Gastroesophageal sphincter (tissue), 4 donors: ENCODE data around the gene AGR2. TPM values are rescaled to one million over a fixed set of nuclear protein-coding genes. Genes with fewer than 3 reads are reported as not detected.
A peak's percentile ranks its signal among the peaks of the same experiment; 100 is the strongest.

Experiments used
- ATAC-seq: fragments of 150-250 bp; one replicate; pipeline ENCODE4 v1.9.1; 2016; ENCODE audit warnings: mild to moderate bottlenecking, moderate library complexity
- H3K27ac ChIP-seq, 4 donors: fragments of 200-600 bp; sonication (generic) in 3 of 4; 1 replicate in 3 of 4; 2 replicates in 1 of 4; pipeline ENCODE4 v1.5.1; 2016 to 2019
- H3K27me3 ChIP-seq: fragments of 200-600 bp; sonication (generic); one replicate; pipeline ENCODE4 v1.5.1; 2019
- H3K36me3 ChIP-seq, 2 donors: fragments of 200-600 bp; sonication (generic); one replicate each; pipeline ENCODE4 v1.5.1; 2019; ENCODE audit warnings: control low read depth in 1 of 2
- H3K4me1 ChIP-seq, 3 donors: fragments of 200-600 bp; sonication (generic); 1 replicate in 2 of 3; 2 replicates in 1 of 3; pipeline ENCODE4 v1.5.1; 2016 to 2019; ENCODE audit warnings: control low read depth in 2 of 3
- H3K4me3 ChIP-seq, 2 donors: fragments of 200-600 bp; sonication (generic); one replicate each; pipeline ENCODE4 v1.5.1; 2019; ENCODE audit warnings: mild to moderate bottlenecking in 1 of 2, moderate library complexity in 1 of 2
- H3K9me3 ChIP-seq, 3 donors: fragments of 200-600 bp; sonication (generic); one replicate each; pipeline ENCODE4 v1.5.1; 2017 to 2019; ENCODE audit warnings: control low read depth in 2 of 3
- CTCF ChIP-seq, 4 experiments: fragments of 200-600 bp in 2 of 4; fragments of 450-650 bp in 2 of 4; sonication (generic) in 1 of 4; IDR thresholded peaks; one replicate each; pipeline ENCODE4 v1.5.1; 2017 to 2019; ENCODE audit warnings: antibody characterized with exemption in 4 of 4, mild to moderate bottlenecking in 2 of 4, moderate library complexity in 2 of 4
- EP300 ChIP-seq: sonication (generic); formaldehyde crosslinking; IDR thresholded peaks from one replicate; pipeline ENCODE4 v1.6.1; 2017; ENCODE audit warnings: antibody characterized with exemption, mild to moderate bottlenecking
- POLR2A ChIP-seq, 2 donors: fragments of 450-650 bp; IDR thresholded peaks; one replicate each; pipeline ENCODE4 v1.6.1; 2017; ENCODE audit warnings: antibody characterized with exemption in 2 of 2, mild to moderate bottlenecking in 2 of 2, moderate library complexity in 1 of 2
- POLR2AphosphoS5 ChIP-seq: sonication (generic); formaldehyde crosslinking; IDR thresholded peaks from one replicate; pipeline ENCODE4 v1.6.1; 2017; ENCODE audit warnings: antibody characterized with exemption
- WGBS, 2 donors: methylation state at CpG; one replicate each; pipeline ENCODE4 v1.1.5; 2018; ENCODE audit warnings: low coverage in 1 of 2; 5-methylcytosine and 5-hydroxymethylcytosine counted together
- total RNA-seq, 4 donors: library from RNA; depleted of rRNA; stranded (reverse); fragments of >200 nt; gene quantifications; one replicate each; pipeline ENCODE4 v1.1.0, GENCODE V29; 2016

AGR2 gene
- total RNA-seq, 4 donors from 2014 or later = 12.8 TPM; not detected in 3

GRCh38 chr7:16764942-16765341 is 39.9 kb downstream of the AGR2 start:
- no peaks in the 10 kb centered on the region for H3K27me3 ChIP-seq
- no peak for ATAC-seq
- TF ChIP-seq POLR2AphosphoS5 = no peak
- TF ChIP-seq POLR2A (IDR thresholded peaks at IDR 0.05) = no peak
- TF ChIP-seq EP300 = no peak
- no peak for TF ChIP-seq CTCF (IDR thresholded peaks at IDR 0.05)
- H3K36me3 ChIP-seq = no peaks in the 10 kb centered on the region
- no peaks in the 10 kb centered on the region for H3K4me1 ChIP-seq
- WGBS, 2 donors = 89 to 94% methylated on average over 1 to 2 of the region's 3 CpGs
- H3K27ac ChIP-seq = peak overlapping the region in 1 of 4 donors; percentile 31
- H3K9me3 ChIP-seq = no peaks in the 10 kb centered on the region
- H3K4me3 ChIP-seq = no peak overlapping the region

- no peak for TF ChIP-seq EP300
- no peak for TF ChIP-seq CTCF (IDR thresholded peaks at IDR 0.05)
- TF ChIP-seq POLR2A (IDR thresholded peaks at IDR 0.05) = no peak
- TF ChIP-seq POLR2AphosphoS5 = no peak
- Histone ChIP-seq H3K36me3 (no peaks in the 10 kb centered on the region), H3K27me3 (no peaks in the 10 kb centered on the region), H3K4me1 (no peaks in the 10 kb centered on the region), H3K4me3 (no peak overlapping the region), H3K9me3 (no peaks in the 10 kb centered on the region), H3K27ac (no peak overlapping the region)
- ATAC-seq = no peak
- 80 to 96% methylated on average over 4 of the region's 4 CpGs for WGBS, 2 donors
Observed at GRCh38 chr7:16762177-16762576, 42.6 kb downstream of the AGR2 start.

- no peak for ATAC-seq
- 100% methylated on average over 1 of the region's 1 CpG for WGBS, 2 donors
Observed at GRCh38 chr7:16759840-16760239, 45.0 kb downstream of the AGR2 start.

GRCh38 chr7:16758631-16759611 is 45.9 kb downstream of the AGR2 start:
- H3K27me3 ChIP-seq = peaks cover 8% of the 10 kb centered on the region
- no peak for TF ChIP-seq CTCF (IDR thresholded peaks at IDR 0.05)
- no peak for TF ChIP-seq POLR2A (IDR thresholded peaks at IDR 0.05)
- peaks cover 0 to 9% (median under 1%) of the 10 kb centered on the region in 3 donors for H3K4me1 ChIP-seq
- no peaks in the 10 kb centered on the region for H3K36me3 ChIP-seq
- H3K27ac ChIP-seq = no peak overlapping the region
- H3K4me3 ChIP-seq = no peak overlapping the region
- ATAC-seq = no peak
- 79 to 82% methylated on average over 9 to 10 of the region's 10 CpGs for WGBS, 2 donors
- H3K9me3 ChIP-seq = no peaks in the 10 kb centered on the region

More at GRCh38 chr7:16759840-16760239, 45.0 kb downstream of the AGR2 start:
- Histone ChIP-seq H3K27me3 (no peaks in the 10 kb centered on the region), H3K4me3 (no peak overlapping the region), H3K9me3 (no peaks in the 10 kb centered on the region), H3K27ac (no peak overlapping the region), H3K4me1 (no peaks in the 10 kb centered on the region), H3K36me3 (no peaks in the 10 kb centered on the region)
- TF ChIP-seq CTCF (IDR thresholded peaks at IDR 0.05) (no peak), POLR2A (IDR thresholded peaks at IDR 0.05) (no peak), POLR2AphosphoS5 (no peak), EP300 (no peak)

- 79 to 93% methylated on average over 2 to 5 of the region's 6 CpGs for WGBS, 2 donors
- peaks cover 10% of the 10 kb centered on the region for H3K27me3 ChIP-seq
- no peak for TF ChIP-seq POLR2A (IDR thresholded peaks at IDR 0.05)
- TF ChIP-seq EP300 = no peak
- no peak for TF ChIP-seq POLR2AphosphoS5
- no peak for TF ChIP-seq CTCF (IDR thresholded peaks at IDR 0.05)
- H3K27ac ChIP-seq = no peak overlapping the region
- peaks cover 0 to 17% (median 6%) of the 10 kb centered on the region in 3 donors for H3K4me1 ChIP-seq
- no peak overlapping the region for H3K4me3 ChIP-seq
- ATAC-seq = no peak
- no peaks in the 10 kb centered on the region for H3K9me3 ChIP-seq
- H3K36me3 ChIP-seq = no peaks in the 10 kb centered on the region
Observed at GRCh38 chr7:16758036-16758435, 46.8 kb downstream of the AGR2 start.
